Measurements from ENCODE around the gene GCFC2.

- no peak for TF ChIP-seq CTCF (IDR thresholded peaks at IDR 0.05; ENCODE audit: poor library complexity)
- TF ChIP-seq EZH2phosphoT487 (IDR thresholded peaks at IDR 0.05; ENCODE audit: low read depth, severe bottlenecking, unreplicated experiment): no peak
- no peak for TF ChIP-seq EZH2 (IDR thresholded peaks at IDR 0.05; ENCODE audit: borderline replicate concordance)
Measured at GRCh38 chr2:75634945-75635344, 75.8 kb downstream of the GCFC2 start.
